SK-N-SH treated with all-trans-retinoic acid at 6 μM for 48 hours (cell line): Measurements from ENCODE around the gene SEMA3F.

Experiments used
- ATAC-seq: fragments of 200-7000 bp; cut with Tn5 transposase; 3 replicates; pipeline ENCODE4 v1.9.1; 2020; ENCODE audit warnings: mild to moderate bottlenecking, moderate library complexity
- ARNTL ChIP-seq: fragments of 450-650 bp; formaldehyde crosslinking; IDR thresholded peaks from 2 replicates; pipeline ENCODE4 v1.5.0; 2020; ENCODE audit warnings: low read depth, mild to moderate bottlenecking, moderate library complexity, borderline replicate concordance
- CSDC2 ChIP-seq: fragments of 250-450 bp; sonication (Bioruptor Pico); IDR thresholded peaks from 2 replicates; pipeline ENCODE4 v1.5.0; 2020; ENCODE audit warnings: mild to moderate bottlenecking, moderate library complexity
- CSRNP3 ChIP-seq: fragments of 250-450 bp; sonication (Bioruptor Pico); IDR thresholded peaks from 2 replicates; pipeline ENCODE4 v1.5.1; 2021; ENCODE audit warnings: mild to moderate bottlenecking, moderate library complexity
- ESRRG ChIP-seq: fragments of 250-450 bp; sonication (Bioruptor Pico); IDR thresholded peaks from 2 replicates; pipeline ENCODE4 v1.6.1; 2021; ENCODE audit warnings: mild to moderate bottlenecking
- GLIS3 ChIP-seq: fragments of 250-450 bp; sonication (Bioruptor Pico); IDR thresholded peaks from 2 replicates; pipeline ENCODE4 v1.5.0; 2020; ENCODE audit warnings: mild to moderate bottlenecking, moderate library complexity
- ISL1 ChIP-seq: fragments of 250-450 bp; sonication (Bioruptor Pico); IDR thresholded peaks from 2 replicates; pipeline ENCODE4 v2.1.2; 2022; ENCODE audit warnings: mild to moderate bottlenecking, moderate library complexity
- PPARA ChIP-seq: fragments of 250-450 bp; sonication (Bioruptor Pico); IDR thresholded peaks from 2 replicates; pipeline ENCODE4 v1.5.0; 2020; ENCODE audit warnings: mild to moderate bottlenecking, borderline replicate concordance
- RARB ChIP-seq: fragments of 250-450 bp; sonication (Bioruptor Pico); IDR thresholded peaks from 2 replicates; pipeline ENCODE4 v1.8.0; 2021; ENCODE audit warnings: mild to moderate bottlenecking, moderate library complexity
- SNAI2 ChIP-seq: fragments of 250-450 bp; sonication (Bioruptor Pico); IDR thresholded peaks from 2 replicates; pipeline ENCODE4 v1.5.0; 2020; ENCODE audit warnings: mild to moderate bottlenecking, moderate library complexity
- TCF4 ChIP-seq: fragments of 250-450 bp; sonication (Bioruptor Pico); IDR thresholded peaks from 2 replicates; pipeline ENCODE4 v1.8.0; 2021; ENCODE audit warnings: mild to moderate bottlenecking, moderate library complexity, borderline replicate concordance
- TOX ChIP-seq: fragments of 250-450 bp; sonication (Bioruptor Pico); IDR thresholded peaks from 2 replicates; pipeline ENCODE4 v1.8.0; 2021; ENCODE audit warnings: mild to moderate bottlenecking, moderate library complexity, borderline replicate concordance
- TSHZ2 ChIP-seq: fragments of 250-450 bp; sonication (Bioruptor Pico); IDR thresholded peaks from 2 replicates; pipeline ENCODE4 v1.5.0; 2020; ENCODE audit warnings: mild to moderate bottlenecking, moderate library complexity
- ZC3H10 ChIP-seq: fragments of 250-450 bp; sonication (Bioruptor Pico); IDR thresholded peaks from 2 replicates; pipeline ENCODE4 v1.5.1; 2021; ENCODE audit warnings: mild to moderate bottlenecking, moderate library complexity
- ZFP3 ChIP-seq: fragments of 250-450 bp; sonication (Bioruptor Pico); IDR thresholded peaks from 2 replicates; pipeline ENCODE4 v1.5.0; 2020; ENCODE audit warnings: mild to moderate bottlenecking, moderate library complexity
- ZFP30 ChIP-seq: fragments of 450-650 bp; formaldehyde crosslinking; IDR thresholded peaks from 2 replicates; pipeline ENCODE4 v1.5.0; 2022; ENCODE audit warnings: mild to moderate bottlenecking, moderate library complexity
- ZNF565 ChIP-seq: fragments of 450-650 bp; formaldehyde crosslinking; conservative IDR thresholded peaks from 2 replicates; pipeline ENCODE4 v1.5.0; 2020; ENCODE audit warnings: low read depth, mild to moderate bottlenecking, moderate library complexity
- ZNF70 ChIP-seq: fragments of 450-650 bp; formaldehyde crosslinking; IDR thresholded peaks from 2 replicates; pipeline ENCODE4 v1.5.0; 2020; ENCODE audit warnings: mild to moderate bottlenecking, moderate library complexity
- ZNF8 ChIP-seq: fragments of 450-650 bp; formaldehyde crosslinking; IDR thresholded peaks from 2 replicates; pipeline ENCODE4 v1.5.0; 2020; ENCODE audit warnings: mild to moderate bottlenecking, moderate library complexity
- TF ChIP-seq, protein P1 (sequence below): fragments of 250-450 bp; sonication (Bioruptor Pico); IDR thresholded peaks from 2 replicates; pipeline ENCODE4 v1.8.0; 2021; ENCODE audit warnings: low read depth, mild to moderate bottlenecking, moderate library complexity, borderline replicate concordance
- TF ChIP-seq, protein P2 (sequence below): fragments of 250-450 bp; sonication (Bioruptor Pico); IDR thresholded peaks from 2 replicates; pipeline ENCODE4 v1.8.0; 2020; ENCODE audit warnings: mild to moderate bottlenecking, moderate library complexity, borderline replicate concordance

SEMA3F gene

GRCh38 chr3:50151728-50152127 is 3.4 kb upstream of the SEMA3F start:
- no peak for TF ChIP-seq CSRNP3
- TF ChIP-seq CSDC2 (CRISPR knock-in tag): no peak
- no peak for TF ChIP-seq ESRRG (CRISPR knock-in tag)
- TF ChIP-seq TCF4 (CRISPR knock-in tag): no peak
- TF ChIP-seq ISL1 (CRISPR knock-in tag): no peak
- TF ChIP-seq ZNF70 (CRISPR knock-in tag): no peak
- no peak for TF ChIP-seq SNAI2 (CRISPR knock-in tag)
- no peak for TF ChIP-seq TOX
- no peak for TF ChIP-seq ZFP30 (CRISPR knock-in tag)
- ATAC-seq: no peak

GRCh38 chr3:50153782-50154475 is 1.2 kb upstream of the SEMA3F start:
- ATAC-seq: no peak
- TF ChIP-seq CSRNP3 (no peak), ZFP3 (CRISPR knock-in tag) (no peak)

DNA sequence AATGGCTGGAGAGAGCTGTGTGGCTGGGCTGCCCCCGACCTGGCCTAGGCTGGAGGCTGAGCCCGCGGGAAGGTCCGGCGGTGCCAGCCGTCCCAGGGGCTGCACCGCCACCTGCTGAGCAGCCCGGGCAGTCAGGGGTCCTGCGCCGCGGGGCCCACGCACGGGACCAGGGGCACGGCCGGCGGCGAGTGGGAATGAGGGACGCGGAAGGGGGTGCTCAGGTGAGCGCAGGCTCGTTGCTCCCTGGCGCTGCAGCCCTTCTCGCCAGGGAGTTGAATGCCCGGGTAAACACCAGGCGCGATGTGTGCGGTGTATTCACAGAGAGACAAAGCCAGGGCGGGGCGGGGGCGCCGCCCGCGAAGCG is 666 bp upstream of the SEMA3F start:
- ATAC-seq: peak; percentile 70
- TF ChIP-seq TOX: no peak
- TF ChIP-seq, all 23 proteins: peak for 0

DNA sequence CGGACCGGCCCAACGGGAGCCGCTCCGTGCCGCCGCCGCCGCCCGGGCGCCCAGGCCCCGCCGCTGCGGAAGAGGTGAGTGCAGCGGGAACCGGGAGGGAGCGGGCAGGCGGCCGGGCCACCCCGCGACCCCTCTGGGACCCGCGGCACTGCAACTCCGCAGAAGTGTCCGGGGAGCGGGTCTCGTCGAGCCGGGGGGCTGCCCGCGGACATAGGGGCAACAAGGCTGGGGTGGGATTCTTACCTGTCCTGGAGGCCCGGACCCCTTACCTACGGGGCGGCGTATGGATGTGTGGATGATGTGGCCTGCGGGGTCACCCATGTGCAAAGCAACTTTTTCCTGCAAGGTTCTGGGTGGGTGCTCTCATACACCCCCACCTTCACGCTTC is 361 bp downstream of the SEMA3F start:
- no peak for ATAC-seq
- TF ChIP-seq, protein P1, sequence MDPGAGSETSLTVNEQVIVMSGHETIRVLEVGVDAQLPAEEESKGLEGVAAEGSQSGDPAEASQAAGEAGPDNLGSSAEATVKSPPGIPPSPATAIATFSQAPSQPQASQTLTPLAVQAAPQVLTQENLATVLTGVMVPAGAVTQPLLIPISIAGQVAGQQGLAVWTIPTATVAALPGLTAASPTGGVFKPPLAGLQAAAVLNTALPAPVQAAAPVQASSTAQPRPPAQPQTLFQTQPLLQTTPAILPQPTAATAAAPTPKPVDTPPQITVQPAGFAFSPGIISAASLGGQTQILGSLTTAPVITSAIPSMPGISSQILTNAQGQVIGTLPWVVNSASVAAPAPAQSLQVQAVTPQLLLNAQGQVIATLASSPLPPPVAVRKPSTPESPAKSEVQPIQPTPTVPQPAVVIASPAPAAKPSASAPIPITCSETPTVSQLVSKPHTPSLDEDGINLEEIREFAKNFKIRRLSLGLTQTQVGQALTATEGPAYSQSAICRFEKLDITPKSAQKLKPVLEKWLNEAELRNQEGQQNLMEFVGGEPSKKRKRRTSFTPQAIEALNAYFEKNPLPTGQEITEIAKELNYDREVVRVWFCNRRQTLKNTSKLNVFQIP (CRISPR knock-in tag): no peak
- TF ChIP-seq ZNF565 (CRISPR knock-in tag) (no peak), ESRRG (CRISPR knock-in tag) (no peak), TCF4 (CRISPR knock-in tag) (no peak), RARB (no peak), SNAI2 (CRISPR knock-in tag) (no peak), ZNF8 (CRISPR knock-in tag) (no peak), TSHZ2 (CRISPR knock-in tag) (no peak), ZC3H10 (CRISPR knock-in tag) (no peak), CSRNP3 (no peak), PPARA (CRISPR knock-in tag) (no peak), ZFP3 (CRISPR knock-in tag) (no peak), ZFP30 (CRISPR knock-in tag) (no peak), GLIS3 (CRISPR knock-in tag) (no peak), ARNTL (CRISPR knock-in tag) (no peak), ZNF70 (CRISPR knock-in tag) (no peak), TOX (no peak)
- TF ChIP-seq, protein P2, sequence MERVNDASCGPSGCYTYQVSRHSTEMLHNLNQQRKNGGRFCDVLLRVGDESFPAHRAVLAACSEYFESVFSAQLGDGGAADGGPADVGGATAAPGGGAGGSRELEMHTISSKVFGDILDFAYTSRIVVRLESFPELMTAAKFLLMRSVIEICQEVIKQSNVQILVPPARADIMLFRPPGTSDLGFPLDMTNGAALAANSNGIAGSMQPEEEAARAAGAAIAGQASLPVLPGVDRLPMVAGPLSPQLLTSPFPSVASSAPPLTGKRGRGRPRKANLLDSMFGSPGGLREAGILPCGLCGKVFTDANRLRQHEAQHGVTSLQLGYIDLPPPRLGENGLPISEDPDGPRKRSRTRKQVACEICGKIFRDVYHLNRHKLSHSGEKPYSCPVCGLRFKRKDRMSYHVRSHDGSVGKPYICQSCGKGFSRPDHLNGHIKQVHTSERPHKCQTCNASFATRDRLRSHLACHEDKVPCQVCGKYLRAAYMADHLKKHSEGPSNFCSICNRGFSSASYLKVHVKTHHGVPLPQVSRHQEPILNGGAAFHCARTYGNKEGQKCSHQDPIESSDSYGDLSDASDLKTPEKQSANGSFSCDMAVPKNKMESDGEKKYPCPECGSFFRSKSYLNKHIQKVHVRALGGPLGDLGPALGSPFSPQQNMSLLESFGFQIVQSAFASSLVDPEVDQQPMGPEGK (CRISPR knock-in tag): no peak
